Suprapubic skin (tissue), 4 donors: Measurements from ENCODE around the gene KRT27.

ENCODE experiments used
- CTCF ChIP-seq, 2 donors: fragments of 200-600 bp in 1 of 2; fragments of 450-650 bp in 1 of 2; sonication (generic) in 1 of 2; IDR thresholded peaks; one replicate each; pipeline ENCODE4 v1.5.1; 2016 to 2019; ENCODE audit warnings: antibody characterized with exemption in 2 of 2, mild to moderate bottlenecking in 1 of 2, moderate library complexity in 1 of 2
- EP300 ChIP-seq: sonication (generic); formaldehyde crosslinking; IDR thresholded peaks from one replicate; pipeline ENCODE4 v1.6.1; 2017; ENCODE audit warnings: antibody characterized with exemption
- POLR2AphosphoS5 ChIP-seq, 3 donors: sonication (generic); formaldehyde crosslinking; IDR thresholded peaks; one replicate each; pipeline ENCODE4 v1.6.1; 2017; ENCODE audit warnings: antibody characterized with exemption in 3 of 3

- TF ChIP-seq CTCF (IDR thresholded peaks at IDR 0.05) (peak; percentile 80 to 88), EP300 (no peak), POLR2AphosphoS5 (IDR thresholded peaks at IDR 0.05) (no peak)
Measured at GRCh38 chr17:40803617-40804082, 21.3 kb upstream of the KRT27 start.
